Measurements from ENCODE around the gene UMOD. TPM values are rescaled to one million over a fixed set of nuclear protein-coding genes. Genes with fewer than 3 reads are reported as not detected.

The UMOD gene
- total and polyA plus RNA-seq, 2 experiments from 2014 or later, result not detected

GRCh38 chr16:20310421-20311395 lies 41.8 kb downstream of the UMOD start:
- 85% methylated on average over 11 of the region's 11 CpGs for WGBS (ENCODE audit: low lambda C conversion rate, missing lambda C conversion rate)
- no peak for TF ChIP-seq CTCF (IDR thresholded peaks at IDR 0.05; ENCODE audit: poor library complexity)

GRCh38 chr16:20309786-20310185 lies 42.7 kb downstream of the UMOD start:
- no peak overlapping the region for H2AFZ ChIP-seq
- H3K27ac ChIP-seq, result no peak overlapping the region
- no peak overlapping the region for H3K4me3 ChIP-seq
- no peaks in the 10 kb centered on the region for H3K9me3 ChIP-seq (ENCODE audit: low read depth)
- no peaks in the 10 kb centered on the region for H3K27me3 ChIP-seq
- no peaks in the 10 kb centered on the region for H4K20me1 ChIP-seq (ENCODE audit: insufficient read depth, poor library complexity, severe bottlenecking)
- 89% methylated on average over 6 of the region's 6 CpGs for WGBS (ENCODE audit: low lambda C conversion rate, missing lambda C conversion rate)
- H3K4me1 ChIP-seq (ENCODE audit: insufficient read depth), result no peaks in the 10 kb centered on the region
- no peak overlapping the region for H3K4me2 ChIP-seq
- H3K36me3 ChIP-seq (replicated peaks; ENCODE audit: insufficient read depth, low read depth), result no peaks in the 10 kb centered on the region
- no peak for DNase-seq (ENCODE audit: low spot score)
- no peaks in the 10 kb centered on the region for H3K9me2 ChIP-seq (replicated peaks; ENCODE audit: insufficient read depth)
- no peak for TF ChIP-seq EZH2 (IDR thresholded peaks at IDR 0.05; ENCODE audit: borderline replicate concordance)
- no peak for TF ChIP-seq EZH2phosphoT487 (IDR thresholded peaks at IDR 0.05; ENCODE audit: low read depth, severe bottlenecking, unreplicated experiment)
- no peak for TF ChIP-seq CTCF (IDR thresholded peaks at IDR 0.05; ENCODE audit: poor library complexity)
- no peaks in the 10 kb centered on the region for H3K79me2 ChIP-seq

More at GRCh38 chr16:20310421-20311395, 41.8 kb downstream of the UMOD start:
- no peak overlapping the region for H3K4me3 ChIP-seq
- H4K20me1 ChIP-seq (ENCODE audit: insufficient read depth, poor library complexity, severe bottlenecking), result no peaks in the 10 kb centered on the region
- H2AFZ ChIP-seq, result no peak overlapping the region
- H3K9me2 ChIP-seq (replicated peaks; ENCODE audit: insufficient read depth), result no peaks in the 10 kb centered on the region
- H3K9me3 ChIP-seq (ENCODE audit: low read depth), result no peaks in the 10 kb centered on the region
- no peak overlapping the region for H3K27ac ChIP-seq
- no peaks in the 10 kb centered on the region for H3K27me3 ChIP-seq
- DNase-seq (ENCODE audit: low spot score), result no peak
- H3K79me2 ChIP-seq, result no peaks in the 10 kb centered on the region
- H3K4me1 ChIP-seq (ENCODE audit: insufficient read depth), result no peaks in the 10 kb centered on the region
- H3K4me2 ChIP-seq, result no peak overlapping the region
- H3K36me3 ChIP-seq (replicated peaks; ENCODE audit: insufficient read depth, low read depth), result no peaks in the 10 kb centered on the region

GRCh38 chr16:20308801-20309590 lies 43.5 kb downstream of the UMOD start:
- H3K36me3 ChIP-seq (replicated peaks; ENCODE audit: insufficient read depth, low read depth), result no peaks in the 10 kb centered on the region

More at GRCh38 chr16:20308801-20309590, 43.5 kb downstream of the UMOD start:
- WGBS (ENCODE audit: low lambda C conversion rate, missing lambda C conversion rate), result 76% methylated on average over 4 of the region's 4 CpGs
- TF ChIP-seq EZH2 (IDR thresholded peaks at IDR 0.05; ENCODE audit: borderline replicate concordance) (no peak), EZH2phosphoT487 (IDR thresholded peaks at IDR 0.05; ENCODE audit: low read depth, severe bottlenecking, unreplicated experiment) (no peak), CTCF (IDR thresholded peaks at IDR 0.05; ENCODE audit: poor library complexity) (no peak)
- H3K4me2 ChIP-seq, result no peak overlapping the region
- no peaks in the 10 kb centered on the region for H4K20me1 ChIP-seq (ENCODE audit: insufficient read depth, poor library complexity, severe bottlenecking)
- no peaks in the 10 kb centered on the region for H3K27me3 ChIP-seq
- no peaks in the 10 kb centered on the region for H3K9me3 ChIP-seq (ENCODE audit: low read depth)
- no peaks in the 10 kb centered on the region for H3K4me1 ChIP-seq (ENCODE audit: insufficient read depth)
- H3K9me2 ChIP-seq (replicated peaks; ENCODE audit: insufficient read depth), result no peaks in the 10 kb centered on the region
- no peak overlapping the region for H2AFZ ChIP-seq
- no peaks in the 10 kb centered on the region for H3K79me2 ChIP-seq
- DNase-seq (ENCODE audit: low spot score), result no peak
- H3K4me3 ChIP-seq, result no peak overlapping the region
- no peak overlapping the region for H3K27ac ChIP-seq

All from hepatocyte (in vitro differentiated cells).